ENCODE results near the gene TEX52. TPM values are rescaled to one million over a fixed set of nuclear protein-coding genes. Genes with fewer than 3 reads are reported as not detected.

Gene TEX52
- total and polyA plus RNA-seq, 4 experiments from 2014 or later, result not detected

- H3K27ac Mint-ChIP-seq, result peak overlapping the region in 4 of 7 donors; percentile 18 to 100 (median 100)
- ChIA-PET CTCF (ENCODE audit: partially characterized antibody) (interaction anchor here (3.7 kb wide), 1 partner anchor 15 kb away, joined by 19 read pairs; no protein-coding TSS in a partner anchor), POLR2A (ENCODE audit: partially characterized antibody) (interaction anchor here (3.2 to 4.0 kb wide), 3 partner anchors 16 to 121 kb away, joined by 15 to 39 read pairs (median 21); partner anchors contain the start of genes FKBP4, FOXM1 and RHNO1)
- peaks cover 12 to 32% (median 23%) of the 10 kb centered on the region in 4 donors for H3K4me1 Mint-ChIP-seq
- Histone ChIP-seq H3K4me1 (ENCODE audit: insufficient read depth, low read length) (peaks cover 24% of the 10 kb centered on the region), H3K4me3 (ENCODE audit: low read length in 2 of 2) (peak overlapping the region in 1 of 2 donors; percentile 97), H3K27ac (ENCODE audit: low read depth, low read length) (peak overlapping the region; percentile 90), H3K27me3 (ENCODE audit: insufficient read depth, low read length) (no peaks in the 10 kb centered on the region), H3K36me3 (ENCODE audit: insufficient read depth, low read length) (peaks cover 2% of the 10 kb centered on the region), H3K9me3 (ENCODE audit: control insufficient read depth in 1 of 2, low read length in 2 of 2) (no peaks in the 10 kb centered on the region)
- peaks cover 0 to 13% of the 10 kb centered on the region in 2 donors for H3K36me3 Mint-ChIP-seq
- peaks cover 0 to 4% of the 10 kb centered on the region in 2 donors for H3K27me3 Mint-ChIP-seq
- DNase-seq, result no peak
- intact Hi-C loops (cut with micrococcal nuclease), result loop anchor here (1.0 to 2.0 kb wide), 5 partner anchors 18 to 1121 kb away; partner anchors contain the start of genes ADIPOR2, FKBP4, FOXM1 and RHNO1
- peak overlapping the region in 7 of 8 donors; percentile 32 to 100 (median 99) for H3K4me3 Mint-ChIP-seq
- H3K9me3 Mint-ChIP-seq, result no peaks in the 10 kb centered on the region
Measured at GRCh38 chr12:2811801-2812200, 45.0 kb downstream of the TEX52 start.

- DNase-seq, result no peak
- CTCF ChIA-PET (ENCODE audit: partially characterized antibody), result no interaction called here
- peaks cover 27% of the 10 kb centered on the region for H3K36me3 ChIP-seq (ENCODE audit: insufficient read depth, low read length)
- no peak overlapping the region for H3K27ac ChIP-seq (ENCODE audit: low read depth, low read length)
- Mint-ChIP-seq H3K36me3 (peaks cover 18 to 40% of the 10 kb centered on the region in 2 donors), H3K9me3 (no peaks in the 10 kb centered on the region), H3K27ac (no peak overlapping the region), H3K4me1 (peaks cover 3 to 7% (median 3%) of the 10 kb centered on the region in 4 donors), H3K4me3 (no peak overlapping the region), H3K27me3 (no peaks in the 10 kb centered on the region)
- H3K9me3 ChIP-seq (ENCODE audit: control insufficient read depth in 1 of 2, low read length in 2 of 2), result no peaks in the 10 kb centered on the region
- no peak overlapping the region for H3K4me3 ChIP-seq (ENCODE audit: low read length in 2 of 2)
- H3K27me3 ChIP-seq (ENCODE audit: insufficient read depth, low read length), result no peaks in the 10 kb centered on the region
- intact Hi-C loops (cut with micrococcal nuclease), result no loop called here
- peaks cover 3% of the 10 kb centered on the region for H3K4me1 ChIP-seq (ENCODE audit: insufficient read depth, low read length)
- POLR2A ChIA-PET (ENCODE audit: partially characterized antibody), result no interaction called here
Measured at GRCh38 chr12:2806700-2807099, 50.1 kb downstream of the TEX52 start.

GRCh38 chr12:2805143-2805520 is 51.7 kb downstream of the TEX52 start:
- CTCF ChIA-PET (ENCODE audit: partially characterized antibody), result no interaction called here
- Mint-ChIP-seq H3K36me3 (peaks cover 33 to 54% of the 10 kb centered on the region in 2 donors), H3K27ac (no peak overlapping the region), H3K4me3 (no peak overlapping the region), H3K4me1 (peaks cover 0 to 4% (median 1%) of the 10 kb centered on the region in 4 donors), H3K27me3 (no peaks in the 10 kb centered on the region), H3K9me3 (no peaks in the 10 kb centered on the region)
- POLR2A ChIA-PET (ENCODE audit: partially characterized antibody), result interaction anchor here (1.2 kb wide), 1 partner anchor 9 kb away, joined by 5 read pairs; no protein-coding TSS in a partner anchor
- peaks cover 43% of the 10 kb centered on the region for H3K36me3 ChIP-seq (ENCODE audit: insufficient read depth, low read length)
- no peak for DNase-seq
- H3K27ac ChIP-seq (ENCODE audit: low read depth, low read length), result no peak overlapping the region
- H3K9me3 ChIP-seq (ENCODE audit: control insufficient read depth in 1 of 2, low read length in 2 of 2), result no peaks in the 10 kb centered on the region
- H3K4me3 ChIP-seq (ENCODE audit: low read length in 2 of 2), result no peak overlapping the region
- H3K27me3 ChIP-seq (ENCODE audit: insufficient read depth, low read length), result no peaks in the 10 kb centered on the region
- H3K4me1 ChIP-seq (ENCODE audit: insufficient read depth, low read length), result no peaks in the 10 kb centered on the region
- intact Hi-C loops (cut with micrococcal nuclease), result no loop called here

GRCh38 chr12:2804393-2805142 is 52.3 kb downstream of the TEX52 start:
- H3K27me3 ChIP-seq (ENCODE audit: insufficient read depth, low read length), result no peaks in the 10 kb centered on the region
- no peaks in the 10 kb centered on the region for H3K9me3 ChIP-seq (ENCODE audit: control insufficient read depth in 1 of 2, low read length in 2 of 2)
- Mint-ChIP-seq H3K4me1 (peaks cover 0 to 4% (median 1%) of the 10 kb centered on the region in 4 donors), H3K9me3 (no peaks in the 10 kb centered on the region), H3K4me3 (no peak overlapping the region), H3K27me3 (no peaks in the 10 kb centered on the region), H3K36me3 (peaks cover 39 to 60% of the 10 kb centered on the region in 2 donors), H3K27ac (peak overlapping the region in 2 of 7 donors; percentile 19 to 70)
- ChIA-PET CTCF (ENCODE audit: partially characterized antibody) (no interaction called here), POLR2A (ENCODE audit: partially characterized antibody) (interaction anchor here (1.2 kb wide), 1 partner anchor 9 kb away, joined by 5 read pairs; no protein-coding TSS in a partner anchor)
- H3K27ac ChIP-seq (ENCODE audit: low read depth, low read length), result no peak overlapping the region
- intact Hi-C loops (cut with micrococcal nuclease), result no loop called here
- H3K4me3 ChIP-seq (ENCODE audit: low read length in 2 of 2), result no peak overlapping the region
- H3K36me3 ChIP-seq (ENCODE audit: insufficient read depth, low read length), result peaks cover 49% of the 10 kb centered on the region
- DNase-seq, result no peak
- no peaks in the 10 kb centered on the region for H3K4me1 ChIP-seq (ENCODE audit: insufficient read depth, low read length)

- Mint-ChIP-seq H3K9me3 (no peaks in the 10 kb centered on the region), H3K36me3 (peaks cover 46 to 67% of the 10 kb centered on the region in 2 donors), H3K27ac (peak overlapping the region in 1 of 7 donors; percentile 36), H3K4me1 (peaks cover 0 to 4% (median 1%) of the 10 kb centered on the region in 4 donors), H3K4me3 (no peak overlapping the region), H3K27me3 (no peaks in the 10 kb centered on the region)
- H3K36me3 ChIP-seq (ENCODE audit: insufficient read depth, low read length), result peaks cover 56% of the 10 kb centered on the region
- no peaks in the 10 kb centered on the region for H3K9me3 ChIP-seq (ENCODE audit: control insufficient read depth in 1 of 2, low read length in 2 of 2)
- H3K27me3 ChIP-seq (ENCODE audit: insufficient read depth, low read length), result no peaks in the 10 kb centered on the region
- H3K4me1 ChIP-seq (ENCODE audit: insufficient read depth, low read length), result no peaks in the 10 kb centered on the region
- no peak overlapping the region for H3K27ac ChIP-seq (ENCODE audit: low read depth, low read length)
- intact Hi-C loops (cut with micrococcal nuclease), result no loop called here
- DNase-seq, result no peak
- POLR2A ChIA-PET (ENCODE audit: partially characterized antibody), result no interaction called here
- CTCF ChIA-PET (ENCODE audit: partially characterized antibody), result no interaction called here
- no peak overlapping the region for H3K4me3 ChIP-seq (ENCODE audit: low read length in 2 of 2)
Measured at GRCh38 chr12:2803635-2804392, 53.0 kb downstream of the TEX52 start.

- no peak overlapping the region for H3K27ac ChIP-seq (ENCODE audit: low read depth, low read length)
- no peaks in the 10 kb centered on the region for H3K27me3 Mint-ChIP-seq
- H3K4me3 Mint-ChIP-seq, result no peak overlapping the region
- H3K4me1 Mint-ChIP-seq, result peaks cover 10 to 23% (median 14%) of the 10 kb centered on the region in 4 donors
- peaks cover 66% of the 10 kb centered on the region for H3K36me3 ChIP-seq (ENCODE audit: insufficient read depth, low read length)
- intact Hi-C loops (cut with micrococcal nuclease), result no loop called here
- H3K27ac Mint-ChIP-seq, result peak overlapping the region in 2 of 7 donors; percentile 48 to 60
- H3K9me3 ChIP-seq (ENCODE audit: control insufficient read depth in 1 of 2, low read length in 2 of 2), result no peaks in the 10 kb centered on the region
- ChIA-PET POLR2A (ENCODE audit: partially characterized antibody) (interaction anchor here (1.3 to 1.6 kb wide), 3 partner anchors 12 to 110 kb away, joined by 3 to 5 read pairs (median 3); partner anchors contain the start of genes FOXM1, ITFG2 and RHNO1), CTCF (ENCODE audit: partially characterized antibody) (interaction anchor here (1.4 to 3.7 kb wide), 2 partner anchors 11 to 17 kb away, joined by 3 to 13 read pairs; no protein-coding TSS in a partner anchor)
- no peaks in the 10 kb centered on the region for H3K27me3 ChIP-seq (ENCODE audit: insufficient read depth, low read length)
- no peak overlapping the region for H3K4me3 ChIP-seq (ENCODE audit: low read length in 2 of 2)
- peaks cover 9% of the 10 kb centered on the region for H3K4me1 ChIP-seq (ENCODE audit: insufficient read depth, low read length)
- H3K36me3 Mint-ChIP-seq, result peaks cover 62 to 78% of the 10 kb centered on the region in 2 donors
- H3K9me3 Mint-ChIP-seq, result no peaks in the 10 kb centered on the region
- no peak for DNase-seq
Measured at GRCh38 chr12:2801044-2801783, 55.6 kb downstream of the TEX52 start.

Data from CD4-positive, alpha-beta memory T cell (primary cell).